HCT116 (cell line): ENCODE data around the gene SERPINE3.

ENCODE experiments used
- CTCF ChIP-seq, 3 experiments: fragments of 200-600 bp in 1 of 3; sonication (generic) in 1 of 3; IDR thresholded peaks in 2 of 3; conservative IDR thresholded peaks in 1 of 3; 2 replicates each; pipeline ENCODE4 v1.5.1; 2012 to 2017; ENCODE audit warnings: low read depth in 2 of 3, low read length in 2 of 3, antibody characterized with exemption in 1 of 3, borderline replicate concordance in 1 of 3, control low read depth in 1 of 3, mild to moderate bottlenecking in 1 of 3, mixed read lengths in 1 of 3, mixed run types in 1 of 3, moderate library complexity in 1 of 3; ENCODE audit not compliant: insufficient read depth in 1 of 3
- EZH2 ChIP-seq: fragments of 200-600 bp; sonication (generic); IDR thresholded peaks from 2 replicates; pipeline ENCODE4 v1.6.1; 2017; ENCODE audit warnings: antibody characterized with exemption, mixed run types
- POLR2AphosphoS5 ChIP-seq: IDR thresholded peaks from 2 replicates; pipeline ENCODE4 v1.6.1; 2011; ENCODE audit warnings: mild to moderate bottlenecking, low read depth, low read length, moderate library complexity
- ZBTB33 ChIP-seq: IDR thresholded peaks from 2 replicates; pipeline ENCODE4 v1.6.1; 2011; ENCODE audit warnings: mild to moderate bottlenecking, low read length, moderate library complexity; ENCODE audit not compliant: insufficient replicate concordance; ENCODE audit errors: extremely low read depth

- TF ChIP-seq CTCF (IDR thresholded peaks at IDR 0.05 in 2 of 3, conservative IDR thresholded peaks at IDR 0.05 in 1 of 3; ENCODE audit: borderline replicate concordance in 1 of 3, insufficient read depth in 1 of 3, low read depth in 2 of 3, low read length in 2 of 3), result no peak
- TF ChIP-seq EZH2, result no peak
- no peak for TF ChIP-seq POLR2AphosphoS5
- TF ChIP-seq ZBTB33, result no peak
Measured at GRCh38 chr13:51371768-51372399, 32.4 kb downstream of the SERPINE3 start.
